ENCODE results near the gene MACROH2A1. TPM values are rescaled to one million over a fixed set of nuclear protein-coding genes. Genes with fewer than 3 reads are reported as not detected.

Gene MACROH2A1
- total and polyA plus RNA-seq, 2 donors (not counting 1 experiment from before 2014, with no cell fraction given) = 95.6 to 191 TPM

GRCh38 chr5:135357685-135358084 lies 41.3 kb downstream of the MACROH2A1 start:
- no peaks in the 10 kb centered on the region for H3K27me3 ChIP-seq (ENCODE audit: control insufficient read depth, insufficient read depth, low read length)
- no peak for TF ChIP-seq CTCF (conservative IDR thresholded peaks at IDR 0.05 in 1 of 2, IDR thresholded peaks at IDR 0.05 in 1 of 2; ENCODE audit: low read depth in 1 of 2, low read length in 2 of 2)
- no peak for TF ChIP-seq EZH2 (IDR thresholded peaks at IDR 0.05; ENCODE audit: low read length, missing control alignments)
- no peaks in the 10 kb centered on the region for H3K9me3 ChIP-seq (ENCODE audit: control insufficient read depth, insufficient read depth, low read depth, low read length)
- H3K4me1 ChIP-seq (ENCODE audit: control insufficient read depth, extremely low read depth, insufficient read depth, low read length) = peaks cover 40% of the 10 kb centered on the region
- H4K20me1 ChIP-seq (ENCODE audit: control insufficient read depth, extremely low read depth, insufficient read depth, low read length) = no peaks in the 10 kb centered on the region
- peaks cover 4% of the 10 kb centered on the region for H3K79me2 ChIP-seq (ENCODE audit: control insufficient read depth, insufficient read depth, low read length)
- H3K9ac ChIP-seq (ENCODE audit: insufficient read depth, low read length) = no peak overlapping the region
- H3K27ac ChIP-seq (ENCODE audit: insufficient read depth, low read length) = no peak overlapping the region
- H3K36me3 ChIP-seq (ENCODE audit: control insufficient read depth, insufficient read depth, low read length) = peaks cover 5% of the 10 kb centered on the region
- H3K4me2 ChIP-seq (ENCODE audit: extremely low read depth, insufficient read depth, low read length) = no peak overlapping the region
- DNase-seq (ENCODE audit: low read depth in 2 of 2) = no peak
- H2AFZ ChIP-seq (ENCODE audit: low read length) = no peak overlapping the region
- no peak overlapping the region for H3K4me3 ChIP-seq (replicated peaks in 1 of 4; ENCODE audit: control extremely low read depth in 1 of 4, insufficient read depth in 1 of 4, low read depth in 3 of 4, low read length in 4 of 4)

GRCh38 chr5:135356522-135357318 lies 42.3 kb downstream of the MACROH2A1 start:
- Histone ChIP-seq H3K79me2 (ENCODE audit: control insufficient read depth, insufficient read depth, low read length) (peaks cover 4% of the 10 kb centered on the region), H3K4me2 (ENCODE audit: extremely low read depth, insufficient read depth, low read length) (peak overlapping the region; percentile 36), H3K36me3 (ENCODE audit: control insufficient read depth, insufficient read depth, low read length) (peaks cover 5% of the 10 kb centered on the region)

GRCh38 chr5:135355169-135355568 lies 43.9 kb downstream of the MACROH2A1 start:
- no peak overlapping the region for H3K9ac ChIP-seq (ENCODE audit: insufficient read depth, low read length)
- peaks cover 40% of the 10 kb centered on the region for H3K4me1 ChIP-seq (ENCODE audit: control insufficient read depth, extremely low read depth, insufficient read depth, low read length)
- H3K27me3 ChIP-seq (ENCODE audit: control insufficient read depth, insufficient read depth, low read length) = no peaks in the 10 kb centered on the region
- H3K27ac ChIP-seq (ENCODE audit: insufficient read depth, low read length) = no peak overlapping the region
- peaks cover 4% of the 10 kb centered on the region for H3K79me2 ChIP-seq (ENCODE audit: control insufficient read depth, insufficient read depth, low read length)
- H3K4me2 ChIP-seq (ENCODE audit: extremely low read depth, insufficient read depth, low read length) = no peak overlapping the region
- no peak overlapping the region for H3K4me3 ChIP-seq (replicated peaks in 1 of 4; ENCODE audit: control extremely low read depth in 1 of 4, insufficient read depth in 1 of 4, low read depth in 3 of 4, low read length in 4 of 4)
- H2AFZ ChIP-seq (ENCODE audit: low read length) = no peak overlapping the region
- DNase-seq (ENCODE audit: low read depth in 2 of 2) = peak in 1 of 2 donors; percentile 28
- TF ChIP-seq CTCF (conservative IDR thresholded peaks at IDR 0.05 in 1 of 2, IDR thresholded peaks at IDR 0.05 in 1 of 2; ENCODE audit: low read depth in 1 of 2, low read length in 2 of 2) = no peak
- no peak for TF ChIP-seq EZH2 (IDR thresholded peaks at IDR 0.05; ENCODE audit: low read length, missing control alignments)
- peaks cover 8% of the 10 kb centered on the region for H3K36me3 ChIP-seq (ENCODE audit: control insufficient read depth, insufficient read depth, low read length)
- no peaks in the 10 kb centered on the region for H4K20me1 ChIP-seq (ENCODE audit: control insufficient read depth, extremely low read depth, insufficient read depth, low read length)
- no peaks in the 10 kb centered on the region for H3K9me3 ChIP-seq (ENCODE audit: control insufficient read depth, insufficient read depth, low read depth, low read length)

More at GRCh38 chr5:135356522-135357318, 42.3 kb downstream of the MACROH2A1 start:
- Histone ChIP-seq H3K27me3 (ENCODE audit: control insufficient read depth, insufficient read depth, low read length) (no peaks in the 10 kb centered on the region), H2AFZ (ENCODE audit: low read length) (no peak overlapping the region), H3K9me3 (ENCODE audit: control insufficient read depth, insufficient read depth, low read depth, low read length) (no peaks in the 10 kb centered on the region), H3K9ac (ENCODE audit: insufficient read depth, low read length) (no peak overlapping the region), H3K4me1 (ENCODE audit: control insufficient read depth, extremely low read depth, insufficient read depth, low read length) (peaks cover 40% of the 10 kb centered on the region), H3K4me3 (replicated peaks in 1 of 4; ENCODE audit: control extremely low read depth in 1 of 4, insufficient read depth in 1 of 4, low read depth in 3 of 4, low read length in 4 of 4) (no peak overlapping the region), H3K27ac (ENCODE audit: insufficient read depth, low read length) (peak overlapping the region; percentile 6), H4K20me1 (ENCODE audit: control insufficient read depth, extremely low read depth, insufficient read depth, low read length) (no peaks in the 10 kb centered on the region)
- no peak for TF ChIP-seq CTCF (conservative IDR thresholded peaks at IDR 0.05 in 1 of 2, IDR thresholded peaks at IDR 0.05 in 1 of 2; ENCODE audit: low read depth in 1 of 2, low read length in 2 of 2)
- no peak for TF ChIP-seq EZH2 (IDR thresholded peaks at IDR 0.05; ENCODE audit: low read length, missing control alignments)
- peak; percentile 68 to 89 for DNase-seq (ENCODE audit: low read depth in 2 of 2)
